ENCODE measurements around the gene EEF1AKMT4.

DNA sequence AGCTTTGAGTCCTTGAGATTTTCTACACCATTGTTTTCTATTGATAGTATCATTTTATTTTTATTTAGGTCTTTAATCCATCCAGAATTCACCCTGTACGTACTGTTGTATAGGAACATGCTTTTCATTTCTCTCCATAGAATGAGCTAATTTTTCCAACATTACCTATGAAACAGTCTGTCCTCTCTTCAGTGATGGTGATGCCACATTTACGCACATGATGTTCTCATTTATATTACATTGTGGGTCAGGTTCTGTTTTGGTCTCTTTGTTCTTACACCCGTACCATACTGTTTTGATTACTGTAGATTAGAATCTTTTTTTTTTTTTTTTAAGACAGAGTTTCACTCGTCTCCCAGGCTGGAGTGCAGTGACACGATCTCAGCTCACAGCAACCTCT lies 37.8 kb upstream of the EEF1AKMT4 start:
- no peak for TF ChIP-seq POLR2A (IDR thresholded peaks at IDR 0.05)
- TF ChIP-seq, protein P1, sequence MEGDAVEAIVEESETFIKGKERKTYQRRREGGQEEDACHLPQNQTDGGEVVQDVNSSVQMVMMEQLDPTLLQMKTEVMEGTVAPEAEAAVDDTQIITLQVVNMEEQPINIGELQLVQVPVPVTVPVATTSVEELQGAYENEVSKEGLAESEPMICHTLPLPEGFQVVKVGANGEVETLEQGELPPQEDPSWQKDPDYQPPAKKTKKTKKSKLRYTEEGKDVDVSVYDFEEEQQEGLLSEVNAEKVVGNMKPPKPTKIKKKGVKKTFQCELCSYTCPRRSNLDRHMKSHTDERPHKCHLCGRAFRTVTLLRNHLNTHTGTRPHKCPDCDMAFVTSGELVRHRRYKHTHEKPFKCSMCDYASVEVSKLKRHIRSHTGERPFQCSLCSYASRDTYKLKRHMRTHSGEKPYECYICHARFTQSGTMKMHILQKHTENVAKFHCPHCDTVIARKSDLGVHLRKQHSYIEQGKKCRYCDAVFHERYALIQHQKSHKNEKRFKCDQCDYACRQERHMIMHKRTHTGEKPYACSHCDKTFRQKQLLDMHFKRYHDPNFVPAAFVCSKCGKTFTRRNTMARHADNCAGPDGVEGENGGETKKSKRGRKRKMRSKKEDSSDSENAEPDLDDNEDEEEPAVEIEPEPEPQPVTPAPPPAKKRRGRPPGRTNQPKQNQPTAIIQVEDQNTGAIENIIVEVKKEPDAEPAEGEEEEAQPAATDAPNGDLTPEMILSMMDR (IDR thresholded peaks at IDR 0.05): no peak
